Neural progenitor cell (in vitro differentiated cells): ENCODE results near the gene DUOXA2. TPM values are rescaled to one million over a fixed set of nuclear protein-coding genes. Genes with fewer than 3 reads are reported as not detected.

Experiments
- DNase-seq: peaks from one replicate; pipeline ENCODE4 v3.0.0-alpha.2; 2016; ENCODE audit warnings: low spot score
- H2AFZ ChIP-seq: fragments of 200-600 bp; sonication (generic); replicated peaks from 2 replicates; pipeline ENCODE4 v1.6.1; 2016; ENCODE audit warnings: antibody characterized with exemption
- H3F3A ChIP-seq: fragments of 200-600 bp; sonication (generic); 2 replicates; pipeline ENCODE4 v1.6.1; 2016; ENCODE audit warnings: antibody characterized with exemption, low read depth
- H3K27ac ChIP-seq: fragments of 200-600 bp; sonication (generic); 2 replicates; pipeline ENCODE4 v1.5.1; 2016; ENCODE audit warnings: mild to moderate bottlenecking
- H3K27me3 ChIP-seq: fragments of 200-600 bp; sonication (generic); 2 replicates; pipeline ENCODE4 v1.6.1; 2016; ENCODE audit warnings: mild to moderate bottlenecking, moderate library complexity
- H3K36me3 ChIP-seq: fragments of 200-600 bp; sonication (generic); 2 replicates; pipeline ENCODE4 v1.5.1; 2016
- H3K4me1 ChIP-seq: fragments of 200-600 bp; sonication (generic); 2 replicates; pipeline ENCODE4 v1.6.1; 2016; ENCODE audit warnings: mixed run types
- H3K4me2 ChIP-seq: fragments of 200-600 bp; sonication (generic); 2 replicates; pipeline ENCODE4 v1.6.1; 2016
- H3K4me3 ChIP-seq: fragments of 200-600 bp; sonication (generic); 2 replicates; pipeline ENCODE4 v1.5.1; 2016
- H3K79me2 ChIP-seq: fragments of 200-600 bp; sonication (generic); 2 replicates; pipeline ENCODE4 v1.6.1; 2016; ENCODE audit warnings: low read depth
- H3K9ac ChIP-seq: fragments of 200-600 bp; sonication (generic); 2 replicates; pipeline ENCODE4 v1.6.1; 2016
- H3K9me3 ChIP-seq: fragments of 200-600 bp; sonication (generic); 2 replicates; pipeline ENCODE4 v1.5.1; 2016; ENCODE audit warnings: low read depth
- H4K20me1 ChIP-seq: fragments of 200-600 bp; sonication (generic); 2 replicates; pipeline ENCODE4 v1.6.1; 2016; ENCODE audit warnings: low read depth
- H3K27ac Mint-ChIP-seq: 3 replicates; pipeline ENCODE4 v1.8.0; 2021; ENCODE audit warnings: mixed read lengths
- H3K27me3 Mint-ChIP-seq: 2 replicates; pipeline ENCODE4 v1.8.0; 2022; ENCODE audit warnings: low read depth, mild to moderate bottlenecking, inconsistent platforms, moderate library complexity, mixed read lengths; ENCODE audit not compliant: insufficient read depth
- H3K36me3 Mint-ChIP-seq: 3 replicates; pipeline ENCODE4 v1.8.0; 2021; ENCODE audit warnings: mixed read lengths
- H3K4me1 Mint-ChIP-seq: 3 replicates; pipeline ENCODE4 v1.8.0; 2021; ENCODE audit warnings: mixed read lengths
- H3K4me3 Mint-ChIP-seq: 3 replicates; pipeline ENCODE4 v1.8.0; 2021; ENCODE audit warnings: mild to moderate bottlenecking, moderate library complexity, mixed read lengths
- H3K9me3 Mint-ChIP-seq: 3 replicates; pipeline ENCODE4 v1.8.0; 2020; ENCODE audit warnings: mixed read lengths
- CTCF ChIP-seq: fragments of 200-600 bp; sonication (generic); IDR thresholded peaks from 2 replicates; pipeline ENCODE4 v1.5.1; 2017; ENCODE audit warnings: antibody characterized with exemption, mild to moderate bottlenecking
- EZH2 ChIP-seq: fragments of 200-600 bp; sonication (generic); IDR thresholded peaks from 2 replicates; pipeline ENCODE4 v1.6.1; 2017; ENCODE audit warnings: antibody characterized with exemption, mild to moderate bottlenecking, moderate library complexity
- EZH2phosphoT487 ChIP-seq: fragments of 200-600 bp; sonication (generic); IDR thresholded peaks from 2 replicates; pipeline ENCODE4 v1.6.1; 2017; ENCODE audit warnings: antibody characterized with exemption
- total RNA-seq: library from RNA; depleted of rRNA; stranded (reverse); fragments of >200 nt; gene quantifications from 2 replicates; pipeline ENCODE4 v1.2.3, GENCODE V29; 2015; ENCODE audit warnings: low replicate concordance

The DUOXA2 gene
- total RNA-seq, 1 donor from 2014 or later, result not detected

GRCh38 chr15:45084163-45084562, 30.0 kb upstream of the DUOXA2 start:
- no peak overlapping the region for H3K9ac ChIP-seq

GRCh38 chr15:45087513-45087912, 26.6 kb upstream of the DUOXA2 start:
- H3K36me3 Mint-ChIP-seq, result no peaks in the 10 kb centered on the region
- H3K27ac ChIP-seq, result no peak overlapping the region
- H2AFZ ChIP-seq, result no peak overlapping the region
- no peaks in the 10 kb centered on the region for H3K4me1 ChIP-seq
- H3K79me2 ChIP-seq, result no peaks in the 10 kb centered on the region
- no peaks in the 10 kb centered on the region for H3K4me1 Mint-ChIP-seq
- peak; percentile 4 for TF ChIP-seq CTCF
- no peak for TF ChIP-seq EZH2
- no peak overlapping the region for H3K4me3 Mint-ChIP-seq
- no peak overlapping the region for H3K4me3 ChIP-seq
- no peak overlapping the region for H3K4me2 ChIP-seq
- H3K9ac ChIP-seq, result no peak overlapping the region
- no peak overlapping the region for H3K27ac Mint-ChIP-seq
- H4K20me1 ChIP-seq, result no peaks in the 10 kb centered on the region
- peaks cover 12% of the 10 kb centered on the region for H3K27me3 ChIP-seq
- H3F3A ChIP-seq, result no peaks in the 10 kb centered on the region
- H3K36me3 ChIP-seq, result no peaks in the 10 kb centered on the region
- no peak for DNase-seq
- H3K27me3 Mint-ChIP-seq, result peaks cover 2% of the 10 kb centered on the region
- H3K9me3 Mint-ChIP-seq, result no peaks in the 10 kb centered on the region
- H3K9me3 ChIP-seq, result no peaks in the 10 kb centered on the region

More at GRCh38 chr15:45084163-45084562, 30.0 kb upstream of the DUOXA2 start:
- Mint-ChIP-seq H3K4me1 (no peaks in the 10 kb centered on the region), H3K27ac (no peak overlapping the region), H3K9me3 (no peaks in the 10 kb centered on the region), H3K4me3 (no peak overlapping the region), H3K36me3 (no peaks in the 10 kb centered on the region), H3K27me3 (peaks cover 4% of the 10 kb centered on the region)
- no peaks in the 10 kb centered on the region for H3K4me1 ChIP-seq
- no peaks in the 10 kb centered on the region for H3K27me3 ChIP-seq
- no peak overlapping the region for H3K4me2 ChIP-seq
- no peak for DNase-seq
- H3F3A ChIP-seq, result no peaks in the 10 kb centered on the region
- no peaks in the 10 kb centered on the region for H3K79me2 ChIP-seq
- no peaks in the 10 kb centered on the region for H4K20me1 ChIP-seq
- no peaks in the 10 kb centered on the region for H3K36me3 ChIP-seq
- H3K27ac ChIP-seq, result no peak overlapping the region
- TF ChIP-seq CTCF, result no peak
- TF ChIP-seq EZH2, result no peak
- TF ChIP-seq EZH2phosphoT487, result no peak
- no peak overlapping the region for H2AFZ ChIP-seq
- no peaks in the 10 kb centered on the region for H3K9me3 ChIP-seq
- no peak overlapping the region for H3K4me3 ChIP-seq

GRCh38 chr15:45088801-45089711, 25.1 kb upstream of the DUOXA2 start:
- no peak overlapping the region for H3K4me3 Mint-ChIP-seq
- Histone ChIP-seq H3K27me3 (peaks cover 12% of the 10 kb centered on the region), H3K4me3 (no peak overlapping the region), H3K27ac (no peak overlapping the region), H3K79me2 (no peaks in the 10 kb centered on the region), H3F3A (no peaks in the 10 kb centered on the region), H3K4me1 (no peaks in the 10 kb centered on the region), H3K9ac (no peak overlapping the region), H4K20me1 (no peaks in the 10 kb centered on the region), H3K9me3 (no peaks in the 10 kb centered on the region), H3K4me2 (no peak overlapping the region), H2AFZ (no peak overlapping the region), H3K36me3 (no peaks in the 10 kb centered on the region)
- no peak overlapping the region for H3K27ac Mint-ChIP-seq
- H3K27me3 Mint-ChIP-seq, result peaks cover 6% of the 10 kb centered on the region
- H3K4me1 Mint-ChIP-seq, result no peaks in the 10 kb centered on the region
- DNase-seq, result no peak
- no peaks in the 10 kb centered on the region for H3K9me3 Mint-ChIP-seq
- H3K36me3 Mint-ChIP-seq, result no peaks in the 10 kb centered on the region
- no peak for TF ChIP-seq EZH2
- no peak for TF ChIP-seq CTCF
- TF ChIP-seq EZH2phosphoT487, result no peak
